GM12878 (cell line): ENCODE results near the gene ARMC9. TPM values are rescaled to one million over a fixed set of nuclear protein-coding genes. Genes with fewer than 3 reads are reported as not detected.
A peak's percentile ranks its signal among the peaks of the same experiment; 100 is the strongest.

Experiments used
- BMI1 ChIP-seq: fragments of 450-650 bp; IDR thresholded peaks from 2 replicates; pipeline ENCODE4 v1.6.1; 2016; ENCODE audit warnings: mild to moderate bottlenecking, moderate library complexity, borderline replicate concordance
- FOXK2 ChIP-seq: fragments of 450-650 bp; IDR thresholded peaks from 2 replicates; pipeline ENCODE4 v1.6.1; 2017; ENCODE audit warnings: mild to moderate bottlenecking, moderate library complexity
- KAT2A ChIP-seq: conservative IDR thresholded peaks from 2 replicates; pipeline ENCODE4 v1.6.1; 2011; ENCODE audit warnings: low read depth, low read length; ENCODE audit not compliant: control insufficient read depth
- KLF5 ChIP-seq: fragments of 450-650 bp; IDR thresholded peaks from 2 replicates; pipeline ENCODE4 v1.6.1; 2014; ENCODE audit warnings: mild to moderate bottlenecking; ENCODE audit not compliant: partially characterized antibody
- NBN ChIP-seq: fragments of 450-650 bp; IDR thresholded peaks from 2 replicates; pipeline ENCODE4 v1.6.1; 2016
- NFIC ChIP-seq: IDR thresholded peaks from 2 replicates; pipeline ENCODE4 v1.6.1; 2012; ENCODE audit warnings: low read depth, mild to moderate bottlenecking, inconsistent platforms, low read length, moderate library complexity
- NFYA ChIP-seq: IDR thresholded peaks from 2 replicates; pipeline ENCODE4 v1.6.1; 2011; ENCODE audit warnings: low read depth, mild to moderate bottlenecking, low read length, improper control_type of control experiment, borderline replicate concordance
- PBX3 ChIP-seq: IDR thresholded peaks from 2 replicates; pipeline ENCODE4 v1.6.1; 2011; ENCODE audit warnings: mild to moderate bottlenecking, low read depth, low read length, moderate library complexity; ENCODE audit not compliant: insufficient replicate concordance
- RAD21 ChIP-seq: IDR thresholded peaks from 2 replicates; pipeline ENCODE4 v1.6.1; 2011; ENCODE audit warnings: mild to moderate bottlenecking, low read depth, low read length, moderate library complexity; ENCODE audit not compliant: insufficient read depth
- RB1 ChIP-seq: fragments of 450-650 bp; formaldehyde crosslinking; IDR thresholded peaks from 2 replicates; pipeline ENCODE4 v1.6.1; 2017; ENCODE audit warnings: mild to moderate bottlenecking, borderline replicate concordance
- RUNX3 ChIP-seq: IDR thresholded peaks from 2 replicates; pipeline ENCODE4 v1.6.1; 2012; ENCODE audit warnings: low read length, inconsistent platforms
- SP1 ChIP-seq: IDR thresholded peaks from one replicate; pipeline ENCODE4 v1.6.1; 2011; ENCODE audit warnings: low read depth, low read length
- SPI1 ChIP-seq: IDR thresholded peaks from 2 replicates; pipeline ENCODE4 v1.6.1; 2011; ENCODE audit warnings: low read depth, mild to moderate bottlenecking, low read length, moderate library complexity, borderline replicate concordance; ENCODE audit not compliant: insufficient read depth
- STAT3 ChIP-seq: IDR thresholded peaks from 2 replicates; pipeline ENCODE4 v1.6.1; 2011; ENCODE audit warnings: low read depth, low read length, improper control_type of control experiment
- TAF1 ChIP-seq: IDR thresholded peaks from 2 replicates; pipeline ENCODE4 v1.6.1; 2011; ENCODE audit warnings: mild to moderate bottlenecking, low read depth, low read length, borderline replicate concordance
- TCF7 ChIP-seq: IDR thresholded peaks from 2 replicates; pipeline ENCODE4 v1.6.1; 2014; ENCODE audit warnings: antibody characterized with exemption, borderline replicate concordance
- YY1 ChIP-seq: IDR thresholded peaks from 2 replicates; pipeline ENCODE4 v1.6.1; 2011; ENCODE audit warnings: low read depth, mild to moderate bottlenecking, low read length
- ZBED1 ChIP-seq: IDR thresholded peaks from 2 replicates; pipeline ENCODE4 v1.6.1; 2016; ENCODE audit warnings: borderline replicate concordance
- polyA plus RNA-seq, 11 experiments: library from polyadenylated mRNA; depleted of rRNA in 4 of 11; unstranded in 6 of 11; stranded (reverse) in 5 of 11; fragments of >200 nt; fragmentation: Nextera tagmentation in 4 of 11; fragmentation: Illumina TruSeq in 1 of 11; extraction: Ambion mirVana in 4 of 11; extraction: Trizol in 1 of 11; gene quantifications; 1 replicate in 1 of 11; 2 replicates in 10 of 11; pipeline versions ENCODE4 v1.2.1 to v1.2.3, GENCODE V29; 2011 to 2016; ENCODE audit warnings: inconsistent platforms in 2 of 11, missing spikeins in 2 of 11, low read depth in 1 of 11
- total RNA-seq, 4 experiments: library from RNA; depleted of rRNA in 3 of 4; stranded (reverse); fragments of >200 nt in 3 of 4; fragmentation: Illumina TruSeq in 1 of 4; extraction: Trizol in 1 of 4; gene quantifications; 2 replicates each; pipeline versions ENCODE4 v1.2.1 to v1.2.3, GENCODE V29; 2013 to 2021
- TF ChIP-seq, protein P1 (sequence below): fragments of 450-650 bp; IDR thresholded peaks from 2 replicates; pipeline ENCODE4 v1.6.1; 2014; ENCODE audit warnings: mild to moderate bottlenecking
- TF ChIP-seq, protein P2 (sequence below): IDR thresholded peaks from 2 replicates; pipeline ENCODE4 v1.6.1; 2012; ENCODE audit warnings: improper control_type of control experiment, low read depth, low read length; ENCODE audit not compliant: insufficient replicate concordance
- TF ChIP-seq, protein P3 (sequence below): fragments of 450-650 bp; IDR thresholded peaks from 2 replicates; pipeline ENCODE4 v1.6.1; 2017; ENCODE audit warnings: mild to moderate bottlenecking

Gene ARMC9
- total and polyA plus RNA-seq, 10 of the 15 experiments (the other 5 are each of a cell fraction or from before 2014, with no cell fraction given): 3.8 to 21.8 (median 10.4) TPM

DNA sequence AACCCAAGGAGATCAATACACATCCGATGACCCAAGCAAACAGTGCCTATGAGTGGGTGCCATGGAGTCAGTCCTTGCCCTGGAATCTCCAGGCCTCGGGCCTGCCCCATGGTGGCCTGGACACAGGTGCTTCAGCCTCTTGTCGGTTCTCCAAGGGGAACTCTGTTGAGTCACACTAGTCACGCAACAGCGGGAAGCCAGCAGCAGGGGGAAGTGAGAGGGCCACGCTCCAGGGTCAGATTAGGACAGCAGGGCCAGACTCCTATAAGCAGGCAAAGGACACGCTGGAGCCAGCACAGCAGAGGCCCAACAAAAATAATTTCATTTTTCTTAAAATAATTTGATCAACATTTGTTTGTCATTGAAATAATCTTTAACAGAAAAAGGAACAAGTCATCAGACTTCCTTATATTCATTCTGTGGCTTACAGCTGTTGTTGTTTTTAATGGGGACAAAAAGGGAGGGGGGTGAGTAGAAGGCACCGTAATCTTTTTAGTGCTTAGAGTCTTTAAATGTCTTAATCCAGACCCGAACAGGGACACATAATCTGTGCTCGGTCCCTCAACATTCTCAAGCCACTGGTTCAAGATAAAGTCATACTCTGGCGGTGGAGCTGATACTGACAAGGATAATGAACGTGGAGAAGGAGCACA lies 16.4 kb upstream of the ARMC9 start (continued):
- TF ChIP-seq, protein P1, sequence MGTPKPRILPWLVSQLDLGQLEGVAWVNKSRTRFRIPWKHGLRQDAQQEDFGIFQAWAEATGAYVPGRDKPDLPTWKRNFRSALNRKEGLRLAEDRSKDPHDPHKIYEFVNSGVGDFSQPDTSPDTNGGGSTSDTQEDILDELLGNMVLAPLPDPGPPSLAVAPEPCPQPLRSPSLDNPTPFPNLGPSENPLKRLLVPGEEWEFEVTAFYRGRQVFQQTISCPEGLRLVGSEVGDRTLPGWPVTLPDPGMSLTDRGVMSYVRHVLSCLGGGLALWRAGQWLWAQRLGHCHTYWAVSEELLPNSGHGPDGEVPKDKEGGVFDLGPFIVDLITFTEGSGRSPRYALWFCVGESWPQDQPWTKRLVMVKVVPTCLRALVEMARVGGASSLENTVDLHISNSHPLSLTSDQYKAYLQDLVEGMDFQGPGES: no peak
- TF ChIP-seq, protein P2, sequence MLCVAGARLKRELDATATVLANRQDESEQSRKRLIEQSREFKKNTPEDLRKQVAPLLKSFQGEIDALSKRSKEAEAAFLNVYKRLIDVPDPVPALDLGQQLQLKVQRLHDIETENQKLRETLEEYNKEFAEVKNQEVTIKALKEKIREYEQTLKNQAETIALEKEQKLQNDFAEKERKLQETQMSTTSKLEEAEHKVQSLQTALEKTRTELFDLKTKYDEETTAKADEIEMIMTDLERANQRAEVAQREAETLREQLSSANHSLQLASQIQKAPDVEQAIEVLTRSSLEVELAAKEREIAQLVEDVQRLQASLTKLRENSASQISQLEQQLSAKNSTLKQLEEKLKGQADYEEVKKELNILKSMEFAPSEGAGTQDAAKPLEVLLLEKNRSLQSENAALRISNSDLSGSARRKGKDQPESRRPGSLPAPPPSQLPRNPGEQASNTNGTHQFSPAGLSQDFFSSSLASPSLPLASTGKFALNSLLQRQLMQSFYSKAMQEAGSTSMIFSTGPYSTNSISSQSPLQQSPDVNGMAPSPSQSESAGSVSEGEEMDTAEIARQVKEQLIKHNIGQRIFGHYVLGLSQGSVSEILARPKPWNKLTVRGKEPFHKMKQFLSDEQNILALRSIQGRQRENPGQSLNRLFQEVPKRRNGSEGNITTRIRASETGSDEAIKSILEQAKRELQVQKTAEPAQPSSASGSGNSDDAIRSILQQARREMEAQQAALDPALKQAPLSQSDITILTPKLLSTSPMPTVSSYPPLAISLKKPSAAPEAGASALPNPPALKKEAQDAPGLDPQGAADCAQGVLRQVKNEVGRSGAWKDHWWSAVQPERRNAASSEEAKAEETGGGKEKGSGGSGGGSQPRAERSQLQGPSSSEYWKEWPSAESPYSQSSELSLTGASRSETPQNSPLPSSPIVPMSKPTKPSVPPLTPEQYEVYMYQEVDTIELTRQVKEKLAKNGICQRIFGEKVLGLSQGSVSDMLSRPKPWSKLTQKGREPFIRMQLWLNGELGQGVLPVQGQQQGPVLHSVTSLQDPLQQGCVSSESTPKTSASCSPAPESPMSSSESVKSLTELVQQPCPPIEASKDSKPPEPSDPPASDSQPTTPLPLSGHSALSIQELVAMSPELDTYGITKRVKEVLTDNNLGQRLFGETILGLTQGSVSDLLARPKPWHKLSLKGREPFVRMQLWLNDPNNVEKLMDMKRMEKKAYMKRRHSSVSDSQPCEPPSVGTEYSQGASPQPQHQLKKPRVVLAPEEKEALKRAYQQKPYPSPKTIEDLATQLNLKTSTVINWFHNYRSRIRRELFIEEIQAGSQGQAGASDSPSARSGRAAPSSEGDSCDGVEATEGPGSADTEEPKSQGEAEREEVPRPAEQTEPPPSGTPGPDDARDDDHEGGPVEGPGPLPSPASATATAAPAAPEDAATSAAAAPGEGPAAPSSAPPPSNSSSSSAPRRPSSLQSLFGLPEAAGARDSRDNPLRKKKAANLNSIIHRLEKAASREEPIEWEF: peak; percentile 35
- TF ChIP-seq SPI1 (peak; percentile 88), STAT3 (no peak), TAF1 (no peak), NFYA (no peak), SP1 (peak; percentile 19), NFIC (peak; percentile 81), BMI1 (no peak), RB1 (no peak), FOXK2 (no peak), YY1 (peak; percentile 73), TCF7 (no peak), RAD21 (no peak), NBN (0 out of 2 replicates have a peak, but pooled peaks have one; percentile 24), KLF5 (no peak), RUNX3 (peak; percentile 61), PBX3 (no peak), ZBED1 (no peak), KAT2A (no peak)
- TF ChIP-seq, protein P3, sequence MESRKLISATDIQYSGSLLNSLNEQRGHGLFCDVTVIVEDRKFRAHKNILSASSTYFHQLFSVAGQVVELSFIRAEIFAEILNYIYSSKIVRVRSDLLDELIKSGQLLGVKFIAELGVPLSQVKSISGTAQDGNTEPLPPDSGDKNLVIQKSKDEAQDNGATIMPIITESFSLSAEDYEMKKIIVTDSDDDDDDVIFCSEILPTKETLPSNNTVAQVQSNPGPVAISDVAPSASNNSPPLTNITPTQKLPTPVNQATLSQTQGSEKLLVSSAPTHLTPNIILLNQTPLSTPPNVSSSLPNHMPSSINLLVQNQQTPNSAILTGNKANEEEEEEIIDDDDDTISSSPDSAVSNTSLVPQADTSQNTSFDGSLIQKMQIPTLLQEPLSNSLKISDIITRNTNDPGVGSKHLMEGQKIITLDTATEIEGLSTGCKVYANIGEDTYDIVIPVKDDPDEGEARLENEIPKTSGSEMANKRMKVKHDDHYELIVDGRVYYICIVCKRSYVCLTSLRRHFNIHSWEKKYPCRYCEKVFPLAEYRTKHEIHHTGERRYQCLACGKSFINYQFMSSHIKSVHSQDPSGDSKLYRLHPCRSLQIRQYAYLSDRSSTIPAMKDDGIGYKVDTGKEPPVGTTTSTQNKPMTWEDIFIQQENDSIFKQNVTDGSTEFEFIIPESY: no peak
